Measurements from ENCODE around the gene UBE2J2.
A peak's percentile ranks its signal among the peaks of the same experiment; 100 is the strongest.

UBE2J2 gene

DNA sequence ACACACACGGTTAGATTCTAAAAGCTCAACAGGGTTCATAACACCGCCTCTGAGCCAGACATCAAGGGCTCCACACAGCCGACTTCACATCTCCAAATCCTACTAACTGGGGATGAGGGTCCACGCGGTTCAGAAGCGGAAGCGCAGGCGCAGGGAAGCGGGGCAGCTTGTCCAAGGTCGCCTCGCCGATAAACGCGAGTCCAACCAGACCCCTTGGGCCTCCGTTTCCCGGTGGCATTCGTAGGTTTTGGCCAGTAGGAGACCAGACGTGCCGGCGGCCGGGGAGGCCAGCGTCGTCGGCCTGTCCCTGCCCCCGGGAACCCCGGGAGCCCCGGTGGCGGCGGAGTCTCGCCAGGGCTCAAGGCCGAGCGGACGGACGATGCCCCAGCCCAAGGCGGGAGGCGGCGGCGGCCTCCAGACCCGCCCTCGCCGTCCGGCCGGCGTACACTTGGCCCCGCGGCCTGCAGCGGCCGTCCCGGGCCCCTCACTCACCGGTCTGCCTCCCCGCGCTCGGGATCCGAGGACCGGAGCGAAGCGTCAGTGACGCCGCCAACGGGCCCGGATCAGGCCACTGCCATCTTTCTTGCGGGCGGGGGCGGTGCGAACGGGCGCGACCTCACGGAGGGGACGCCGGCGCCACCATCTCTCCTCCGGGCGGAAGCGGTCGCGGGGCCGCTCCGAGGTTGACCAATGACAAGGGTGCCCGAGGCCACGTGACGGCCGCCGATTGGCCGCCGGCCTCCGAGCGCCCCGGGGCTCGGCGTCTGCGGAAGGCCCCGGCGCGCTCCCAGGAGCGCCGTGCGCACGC lies 42.0 kb downstream of the UBE2J2 start, which contains the start of gene SDF4:
Gene SDF4 (minus strand): TSS at position 602 of the 808 bp plus-strand sequence. CDS start 3,229 bp downstream, outside the sequence.
- H3K36me3 ChIP-seq (ENCODE audit: insufficient read depth): no peaks in the 10 kb centered on the region
- H3K4me2 ChIP-seq: peak within 1 kb of the TSS; percentile 83
- TF ChIP-seq, protein P1, sequence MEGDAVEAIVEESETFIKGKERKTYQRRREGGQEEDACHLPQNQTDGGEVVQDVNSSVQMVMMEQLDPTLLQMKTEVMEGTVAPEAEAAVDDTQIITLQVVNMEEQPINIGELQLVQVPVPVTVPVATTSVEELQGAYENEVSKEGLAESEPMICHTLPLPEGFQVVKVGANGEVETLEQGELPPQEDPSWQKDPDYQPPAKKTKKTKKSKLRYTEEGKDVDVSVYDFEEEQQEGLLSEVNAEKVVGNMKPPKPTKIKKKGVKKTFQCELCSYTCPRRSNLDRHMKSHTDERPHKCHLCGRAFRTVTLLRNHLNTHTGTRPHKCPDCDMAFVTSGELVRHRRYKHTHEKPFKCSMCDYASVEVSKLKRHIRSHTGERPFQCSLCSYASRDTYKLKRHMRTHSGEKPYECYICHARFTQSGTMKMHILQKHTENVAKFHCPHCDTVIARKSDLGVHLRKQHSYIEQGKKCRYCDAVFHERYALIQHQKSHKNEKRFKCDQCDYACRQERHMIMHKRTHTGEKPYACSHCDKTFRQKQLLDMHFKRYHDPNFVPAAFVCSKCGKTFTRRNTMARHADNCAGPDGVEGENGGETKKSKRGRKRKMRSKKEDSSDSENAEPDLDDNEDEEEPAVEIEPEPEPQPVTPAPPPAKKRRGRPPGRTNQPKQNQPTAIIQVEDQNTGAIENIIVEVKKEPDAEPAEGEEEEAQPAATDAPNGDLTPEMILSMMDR (conservative IDR thresholded peaks at IDR 0.05; ENCODE audit: low read depth, low read length): no peak
- peak within 1 kb of the TSS; percentile 92 for H3K9ac ChIP-seq
- H2AFZ ChIP-seq (ENCODE audit: low read depth): peak within 1 kb of the TSS; percentile 62
- H3K4me1 ChIP-seq (ENCODE audit: low read depth, poor library complexity, severe bottlenecking): peaks cover 12% of the 10 kb centered on the region
- peak within 1 kb of the TSS; percentile 72 for H3K27ac ChIP-seq
- H4K20me1 ChIP-seq (ENCODE audit: insufficient read depth): no peaks in the 10 kb centered on the region
- H3K79me2 ChIP-seq (ENCODE audit: insufficient read depth, low read depth): peaks cover 41% of the 10 kb centered on the region
- peak within 1 kb of the TSS; percentile 94 for H3K4me3 ChIP-seq (IDR thresholded peaks at IDR 0.05; ENCODE audit: insufficient read depth, low read depth, low read length)
- H3K27me3 ChIP-seq (ENCODE audit: insufficient read depth, low read depth): no peaks in the 10 kb centered on the region

DNA sequence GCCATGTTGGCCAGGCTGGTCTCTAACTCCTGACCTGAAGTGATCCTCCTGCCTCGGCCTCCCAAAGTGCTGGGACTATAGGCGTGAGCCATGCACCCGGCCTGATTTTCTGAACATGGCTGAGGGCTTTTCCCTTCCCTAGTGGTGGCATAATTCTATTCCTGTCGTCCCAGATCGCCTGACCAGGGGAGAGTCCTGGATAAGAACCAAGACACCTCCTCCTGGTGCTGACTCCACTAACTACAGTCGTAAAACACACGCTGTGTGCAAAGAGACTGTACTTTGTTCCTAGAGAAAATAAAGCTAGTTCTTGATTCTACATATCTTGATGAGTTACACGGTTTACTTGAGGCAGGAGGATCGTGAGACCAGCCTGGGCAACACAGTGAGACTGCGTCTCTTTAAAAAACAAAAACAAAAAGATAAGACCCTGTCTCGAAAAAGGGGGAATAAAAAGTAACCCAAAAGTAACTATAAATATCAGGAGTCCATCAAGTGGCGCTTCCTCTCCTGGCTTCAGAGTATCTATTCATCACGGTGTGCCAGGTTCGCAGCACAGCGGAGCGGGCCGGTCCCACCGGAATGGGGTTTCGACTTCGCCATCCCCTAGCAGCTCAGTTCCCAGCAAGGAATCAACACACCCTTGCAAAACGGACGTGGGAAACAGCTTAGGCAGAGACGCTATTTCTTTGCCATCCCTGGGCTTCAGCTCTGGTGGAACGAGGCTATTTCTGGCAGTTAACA lies 42.8 kb downstream of the UBE2J2 start:
- H3K79me2 ChIP-seq (ENCODE audit: insufficient read depth, low read depth): peaks cover 46% of the 10 kb centered on the region

DNA sequence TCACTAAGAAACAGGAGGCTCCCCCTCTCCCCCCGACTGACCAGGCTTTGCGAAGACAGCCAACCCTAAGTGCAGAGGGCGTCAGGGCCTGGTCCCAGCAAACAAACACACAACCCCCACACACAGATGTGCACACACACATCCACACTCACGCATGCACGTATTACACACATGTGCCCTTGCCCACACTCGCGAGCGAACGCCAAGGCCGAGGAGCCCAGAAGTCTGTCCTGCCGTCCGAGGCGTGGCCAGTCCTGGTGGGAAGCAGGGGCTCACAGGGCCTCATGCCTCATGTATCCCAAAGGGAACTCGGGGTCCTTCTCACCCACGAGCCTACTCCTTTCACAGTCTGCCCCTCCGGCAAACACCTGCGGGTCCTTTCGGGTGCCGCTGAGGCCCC lies 43.9 kb downstream of the UBE2J2 start:
- no peak overlapping the region for H3K27ac ChIP-seq
- no peaks in the 10 kb centered on the region for H3K27me3 ChIP-seq (ENCODE audit: insufficient read depth, low read depth)
- H3K79me2 ChIP-seq (ENCODE audit: insufficient read depth, low read depth): peaks cover 48% of the 10 kb centered on the region

More for the DNA sequence above, 42.8 kb downstream of the UBE2J2 start:
- Histone ChIP-seq H4K20me1 (ENCODE audit: insufficient read depth) (no peaks in the 10 kb centered on the region), H3K4me2 (peak overlapping the region; percentile 83), H3K4me3 (IDR thresholded peaks at IDR 0.05; ENCODE audit: insufficient read depth, low read depth, low read length) (peak overlapping the region; percentile 94), H3K4me1 (ENCODE audit: low read depth, poor library complexity, severe bottlenecking) (peaks cover 4% of the 10 kb centered on the region), H3K9ac (peak overlapping the region; percentile 92), H3K27ac (peak overlapping the region; percentile 72), H3K27me3 (ENCODE audit: insufficient read depth, low read depth) (no peaks in the 10 kb centered on the region), H2AFZ (ENCODE audit: low read depth) (peak overlapping the region; percentile 62), H3K36me3 (ENCODE audit: insufficient read depth) (no peaks in the 10 kb centered on the region)
- TF ChIP-seq, protein P1 (conservative IDR thresholded peaks at IDR 0.05; ENCODE audit: low read depth, low read length): no peak

GRCh38 chr1:1228596-1229321 lies 44.9 kb downstream of the UBE2J2 start:
- H3K27ac ChIP-seq: no peak overlapping the region
- TF ChIP-seq, protein P1 (conservative IDR thresholded peaks at IDR 0.05; ENCODE audit: low read depth, low read length): no peak
- no peak overlapping the region for H3K9ac ChIP-seq
- H3K36me3 ChIP-seq (ENCODE audit: insufficient read depth): no peaks in the 10 kb centered on the region
- H3K4me1 ChIP-seq (ENCODE audit: low read depth, poor library complexity, severe bottlenecking): peaks cover 4% of the 10 kb centered on the region
- H3K27me3 ChIP-seq (ENCODE audit: insufficient read depth, low read depth): no peaks in the 10 kb centered on the region
- no peaks in the 10 kb centered on the region for H4K20me1 ChIP-seq (ENCODE audit: insufficient read depth)
- no peak overlapping the region for H2AFZ ChIP-seq (ENCODE audit: low read depth)
- no peak overlapping the region for H3K4me2 ChIP-seq
- H3K79me2 ChIP-seq (ENCODE audit: insufficient read depth, low read depth): peaks cover 48% of the 10 kb centered on the region
- H3K4me3 ChIP-seq (IDR thresholded peaks at IDR 0.05; ENCODE audit: insufficient read depth, low read depth, low read length): no peak overlapping the region

More for the DNA sequence above, 43.9 kb downstream of the UBE2J2 start:
- Histone ChIP-seq H2AFZ (ENCODE audit: low read depth) (no peak overlapping the region), H3K9ac (no peak overlapping the region), H3K36me3 (ENCODE audit: insufficient read depth) (no peaks in the 10 kb centered on the region), H3K4me1 (ENCODE audit: low read depth, poor library complexity, severe bottlenecking) (peaks cover 4% of the 10 kb centered on the region), H3K4me2 (no peak overlapping the region), H3K4me3 (IDR thresholded peaks at IDR 0.05; ENCODE audit: insufficient read depth, low read depth, low read length) (no peak overlapping the region), H4K20me1 (ENCODE audit: insufficient read depth) (no peaks in the 10 kb centered on the region)
- TF ChIP-seq, protein P1 (conservative IDR thresholded peaks at IDR 0.05; ENCODE audit: low read depth, low read length): no peak
